ENCODE results near the gene KRT23.

Gene KRT23

DNA sequence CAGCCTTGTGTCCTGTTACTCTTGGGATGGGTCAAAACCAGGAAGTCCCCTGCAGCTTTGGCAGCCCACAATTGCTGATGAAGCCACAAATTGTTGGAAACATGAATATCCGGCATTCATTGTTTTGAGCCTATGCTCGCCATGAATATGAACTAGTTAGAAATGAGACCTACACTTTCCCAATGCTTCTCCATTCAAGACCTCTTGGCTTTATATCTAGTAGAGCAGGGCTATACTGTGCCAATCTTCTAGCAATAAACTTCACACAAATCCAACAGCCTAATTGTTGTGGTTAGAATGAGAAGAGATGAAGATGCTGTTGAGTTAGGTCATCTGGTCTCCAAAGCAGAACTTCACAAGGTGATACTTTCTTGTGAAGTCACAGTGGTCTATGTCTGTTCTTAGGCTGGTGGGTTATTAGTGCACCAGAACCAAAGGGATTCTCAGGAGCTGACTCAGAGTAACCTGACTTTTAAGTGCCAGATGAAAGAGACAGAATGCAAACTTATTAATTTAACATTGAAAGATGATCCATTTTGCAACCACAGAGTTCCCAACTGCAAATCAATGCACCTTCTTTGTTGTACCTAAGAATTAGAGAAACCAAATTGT lies 13.7 kb upstream of the KRT23 start:
- TF ChIP-seq, protein P1, sequence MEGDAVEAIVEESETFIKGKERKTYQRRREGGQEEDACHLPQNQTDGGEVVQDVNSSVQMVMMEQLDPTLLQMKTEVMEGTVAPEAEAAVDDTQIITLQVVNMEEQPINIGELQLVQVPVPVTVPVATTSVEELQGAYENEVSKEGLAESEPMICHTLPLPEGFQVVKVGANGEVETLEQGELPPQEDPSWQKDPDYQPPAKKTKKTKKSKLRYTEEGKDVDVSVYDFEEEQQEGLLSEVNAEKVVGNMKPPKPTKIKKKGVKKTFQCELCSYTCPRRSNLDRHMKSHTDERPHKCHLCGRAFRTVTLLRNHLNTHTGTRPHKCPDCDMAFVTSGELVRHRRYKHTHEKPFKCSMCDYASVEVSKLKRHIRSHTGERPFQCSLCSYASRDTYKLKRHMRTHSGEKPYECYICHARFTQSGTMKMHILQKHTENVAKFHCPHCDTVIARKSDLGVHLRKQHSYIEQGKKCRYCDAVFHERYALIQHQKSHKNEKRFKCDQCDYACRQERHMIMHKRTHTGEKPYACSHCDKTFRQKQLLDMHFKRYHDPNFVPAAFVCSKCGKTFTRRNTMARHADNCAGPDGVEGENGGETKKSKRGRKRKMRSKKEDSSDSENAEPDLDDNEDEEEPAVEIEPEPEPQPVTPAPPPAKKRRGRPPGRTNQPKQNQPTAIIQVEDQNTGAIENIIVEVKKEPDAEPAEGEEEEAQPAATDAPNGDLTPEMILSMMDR (IDR thresholded peaks at IDR 0.05; ENCODE audit: insufficient read depth, missing control alignments): no peak
- FAIRE-seq: no peak
- no peak for DNase-seq (ENCODE audit: insufficient read length, low spot score)

GRCh38 chr17:40950176-40950575 lies 12.7 kb upstream of the KRT23 start:
- no peak for FAIRE-seq
- DNase-seq (ENCODE audit: insufficient read length, low spot score): no peak
- TF ChIP-seq, protein P1 (IDR thresholded peaks at IDR 0.05; ENCODE audit: insufficient read depth, missing control alignments): no peak

DNA sequence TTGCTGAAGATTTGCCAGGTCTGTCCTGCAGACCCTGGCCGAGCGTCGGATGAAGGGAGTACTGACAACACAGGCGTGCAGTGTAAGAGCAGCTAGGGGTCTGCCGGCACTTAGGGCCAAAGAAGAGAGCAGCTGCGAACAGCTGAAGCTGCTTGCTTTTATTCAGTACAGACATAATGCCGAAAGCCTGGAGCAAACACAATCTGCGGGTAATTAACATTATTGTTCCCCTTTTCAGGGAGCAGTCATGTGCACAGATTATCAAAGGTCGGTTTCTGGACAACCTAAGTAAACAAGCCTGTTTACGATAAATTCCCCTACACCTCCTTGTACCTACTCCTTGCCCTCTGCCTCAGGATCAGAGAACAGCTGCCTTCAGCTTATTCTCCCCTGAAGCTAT lies 12.0 kb upstream of the KRT23 start:
- DNase-seq (ENCODE audit: insufficient read length, low spot score): no peak
- TF ChIP-seq, protein P1 (IDR thresholded peaks at IDR 0.05; ENCODE audit: insufficient read depth, missing control alignments): no peak
- no peak for FAIRE-seq

GRCh38 chr17:40947929-40948328 lies 10.5 kb upstream of the KRT23 start:
- no peak for FAIRE-seq
- no peak for DNase-seq (ENCODE audit: insufficient read length, low spot score)
- TF ChIP-seq, protein P1 (IDR thresholded peaks at IDR 0.05; ENCODE audit: insufficient read depth, missing control alignments): no peak

- TF ChIP-seq, protein P1 (IDR thresholded peaks at IDR 0.05; ENCODE audit: insufficient read depth, missing control alignments): no peak
- FAIRE-seq (no peak), DNase-seq (ENCODE audit: insufficient read length, low spot score) (no peak)
Measured at GRCh38 chr17:40945414-40945813, 8.0 kb upstream of the KRT23 start.

GRCh38 chr17:40944531-40944930 lies 7.1 kb upstream of the KRT23 start:
- FAIRE-seq (no peak), DNase-seq (ENCODE audit: insufficient read length, low spot score) (no peak)
- TF ChIP-seq, protein P1 (IDR thresholded peaks at IDR 0.05; ENCODE audit: insufficient read depth, missing control alignments): no peak

DNA sequence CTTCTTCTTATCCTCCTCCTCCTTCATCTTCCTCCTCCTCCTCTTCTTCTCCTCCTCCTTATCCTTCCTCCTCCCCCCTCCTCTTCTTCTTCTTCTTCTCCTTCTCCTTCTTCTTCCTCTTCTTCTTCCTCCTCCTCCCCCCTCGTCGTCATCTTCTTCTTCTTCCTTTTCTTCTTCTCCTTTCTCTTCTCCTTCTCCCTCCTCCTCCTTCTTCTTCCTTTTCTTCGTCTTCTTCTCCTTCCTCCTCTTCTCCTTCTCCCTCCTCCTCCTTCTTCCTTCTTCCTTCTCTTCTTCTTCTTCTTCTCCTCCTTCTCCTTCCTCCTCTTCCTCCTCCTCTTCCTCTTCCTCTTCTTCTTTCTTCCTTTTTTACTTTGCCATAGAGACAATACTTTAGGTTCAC lies 5.1 kb upstream of the KRT23 start:
- FAIRE-seq (no peak), DNase-seq (ENCODE audit: insufficient read length, low spot score) (no peak)
- TF ChIP-seq, protein P1 (IDR thresholded peaks at IDR 0.05; ENCODE audit: insufficient read depth, missing control alignments): no peak
